ENCODE data around the gene FASTKD3.

GRCh38 chr5:7845557-7845956, 23.3 kb downstream of the FASTKD3 start:
- TF ChIP-seq, protein P1, sequence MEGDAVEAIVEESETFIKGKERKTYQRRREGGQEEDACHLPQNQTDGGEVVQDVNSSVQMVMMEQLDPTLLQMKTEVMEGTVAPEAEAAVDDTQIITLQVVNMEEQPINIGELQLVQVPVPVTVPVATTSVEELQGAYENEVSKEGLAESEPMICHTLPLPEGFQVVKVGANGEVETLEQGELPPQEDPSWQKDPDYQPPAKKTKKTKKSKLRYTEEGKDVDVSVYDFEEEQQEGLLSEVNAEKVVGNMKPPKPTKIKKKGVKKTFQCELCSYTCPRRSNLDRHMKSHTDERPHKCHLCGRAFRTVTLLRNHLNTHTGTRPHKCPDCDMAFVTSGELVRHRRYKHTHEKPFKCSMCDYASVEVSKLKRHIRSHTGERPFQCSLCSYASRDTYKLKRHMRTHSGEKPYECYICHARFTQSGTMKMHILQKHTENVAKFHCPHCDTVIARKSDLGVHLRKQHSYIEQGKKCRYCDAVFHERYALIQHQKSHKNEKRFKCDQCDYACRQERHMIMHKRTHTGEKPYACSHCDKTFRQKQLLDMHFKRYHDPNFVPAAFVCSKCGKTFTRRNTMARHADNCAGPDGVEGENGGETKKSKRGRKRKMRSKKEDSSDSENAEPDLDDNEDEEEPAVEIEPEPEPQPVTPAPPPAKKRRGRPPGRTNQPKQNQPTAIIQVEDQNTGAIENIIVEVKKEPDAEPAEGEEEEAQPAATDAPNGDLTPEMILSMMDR (conservative IDR thresholded peaks at IDR 0.05; ENCODE audit: low read length), result no peak
- no peak for TF ChIP-seq EZH2phosphoT487 (IDR thresholded peaks at IDR 0.05; ENCODE audit: borderline replicate concordance, low read depth, low read length)

All from OCI-LY7 (cell line).